Measurements from ENCODE around the gene ISG20. TPM values are rescaled to one million over a fixed set of nuclear protein-coding genes. Genes with fewer than 3 reads are reported as not detected.

ISG20 gene
- total and polyA plus RNA-seq, 4 donors, result 10.1 to 18.7 (median 12.9) TPM

GRCh38 chr15:88704791-88705768, 66.3 kb downstream of the ISG20 start:
- Histone ChIP-seq H3K9me3 (ENCODE audit: control insufficient read depth, low read length) (no peaks in the 10 kb centered on the region), H3K27me3 (ENCODE audit: control insufficient read depth in 1 of 2, insufficient read depth in 2 of 2, low read length in 1 of 2) (no peaks in the 10 kb centered on the region), H3K36me3 (ENCODE audit: control insufficient read depth in 1 of 2, insufficient read depth in 2 of 2, low read length in 1 of 2) (no peaks in the 10 kb centered on the region), H3K4me3 (ENCODE audit: low read length in 2 of 2) (peak overlapping the region; percentile 0 to 63), H3K4me1 (ENCODE audit: control insufficient read depth in 1 of 2, insufficient read depth in 2 of 2, low read length in 2 of 2) (no peaks in the 10 kb centered on the region), H3K27ac (ENCODE audit: low read depth in 1 of 2, low read length in 2 of 2) (peak overlapping the region in 1 of 2 donors; percentile 91)
- 2 to 3% methylated on average over 53 to 60 of the region's 60 CpGs for WGBS, 2 donors
- ATAC-seq (ENCODE audit: low FRiP score), result peak; percentile 79
- intact Hi-C loops (cut with DNase I), result loop anchor here (1.0 to 5.0 kb wide), 3 partner anchors 43 to 44 kb away; no protein-coding TSS in a partner anchor
- peak; percentile 89 to 95 for DNase-seq

- WGBS, 2 donors, result 67% methylated on average over 11 of the region's 11 CpGs
- no peaks in the 10 kb centered on the region for H3K27me3 ChIP-seq (ENCODE audit: control insufficient read depth in 1 of 2, insufficient read depth in 2 of 2, low read length in 1 of 2)
- intact Hi-C loops (cut with DNase I), result loop anchor here (1.0 to 5.0 kb wide), 3 partner anchors 43 to 44 kb away; no protein-coding TSS in a partner anchor
- H3K27ac ChIP-seq (ENCODE audit: low read depth in 1 of 2, low read length in 2 of 2), result peak overlapping the region in 1 of 2 donors; percentile 91
- H3K36me3 ChIP-seq (ENCODE audit: control insufficient read depth in 1 of 2, insufficient read depth in 2 of 2, low read length in 1 of 2), result no peaks in the 10 kb centered on the region
- peak; percentile 1 for ATAC-seq (ENCODE audit: low FRiP score)
- H3K4me3 ChIP-seq (ENCODE audit: low read length in 2 of 2), result no peak overlapping the region
- H3K4me1 ChIP-seq (ENCODE audit: control insufficient read depth in 1 of 2, insufficient read depth in 2 of 2, low read length in 2 of 2), result no peaks in the 10 kb centered on the region
- H3K9me3 ChIP-seq (ENCODE audit: control insufficient read depth, low read length), result no peaks in the 10 kb centered on the region
- DNase-seq, result peak in 1 of 2 donors; percentile 43
Measured at GRCh38 chr15:88705769-88706165, 67.0 kb downstream of the ISG20 start.

Small RNA genes within 50 kb of the gene (microRNA-seq; reads per million reads assigned to microRNA genes)
- gene MIR1179, result 1.8 to 3.0 reads per million in 2 donors
- gene MIR3529, result 0 reads per million in 2 donors
- 0 reads per million in 2 donors for gene MIR7-2

Other genes with a start within 250 kb of the ISG20 start
- gene MRPL46, start 171.6 kb upstream of the ISG20 start, total RNA-seq, result 10 to 100 TPM; 14.1 to 16.5 TPM
- 10 to 100 TPM; 23.8 to 29.4 TPM for gene MRPL46, start 171.6 kb upstream of the ISG20 start, polyA plus RNA-seq
- 10 to 100 TPM; 24.9 to 32.2 TPM for gene MRPS11, start 171.3 kb upstream of the ISG20 start, total RNA-seq
- gene MRPS11, start 171.3 kb upstream of the ISG20 start, polyA plus RNA-seq, result 10 to 100 TPM; 29.3 to 42.4 TPM
- gene DET1, start 92.3 kb upstream of the ISG20 start, total RNA-seq, result 1 to 10 TPM; 3.3 to 6.7 TPM
- gene DET1, start 92.3 kb upstream of the ISG20 start, polyA plus RNA-seq, result 1 to 10 TPM; 2.5 to 2.6 TPM
- gene AEN, start 17.7 kb upstream of the ISG20 start, total RNA-seq, result 10 to 100 TPM; 10.7 to 22.3 TPM
- 1 to 10 TPM; 7.1 to 10.0 TPM for gene AEN, start 17.7 kb upstream of the ISG20 start, polyA plus RNA-seq
- 100 to 1,000 TPM in 1 of 2 donors, 10 to 100 TPM in 1; 31.7 to 312 TPM for gene ACAN, start 164.4 kb downstream of the ISG20 start, total RNA-seq
- gene ACAN, start 164.4 kb downstream of the ISG20 start, polyA plus RNA-seq, result 10 to 100 TPM; 12.9 to 37.6 TPM